Measurements from ENCODE around the gene SPARC. TPM values are rescaled to one million over a fixed set of nuclear protein-coding genes. Genes with fewer than 3 reads are reported as not detected.
A peak's percentile ranks its signal among the peaks of the same experiment; 100 is the strongest.
"Not testable (repeated sequence)": the region's sequence is repeated elsewhere in the genome, so short reads cannot be mapped to it uniquely, and the experiment has no call there.

Gene SPARC
- polyA plus RNA-seq, 1 donor (not counting 4 experiments of a cell fraction or from before 2014, with no cell fraction given) = 397 TPM

DNA sequence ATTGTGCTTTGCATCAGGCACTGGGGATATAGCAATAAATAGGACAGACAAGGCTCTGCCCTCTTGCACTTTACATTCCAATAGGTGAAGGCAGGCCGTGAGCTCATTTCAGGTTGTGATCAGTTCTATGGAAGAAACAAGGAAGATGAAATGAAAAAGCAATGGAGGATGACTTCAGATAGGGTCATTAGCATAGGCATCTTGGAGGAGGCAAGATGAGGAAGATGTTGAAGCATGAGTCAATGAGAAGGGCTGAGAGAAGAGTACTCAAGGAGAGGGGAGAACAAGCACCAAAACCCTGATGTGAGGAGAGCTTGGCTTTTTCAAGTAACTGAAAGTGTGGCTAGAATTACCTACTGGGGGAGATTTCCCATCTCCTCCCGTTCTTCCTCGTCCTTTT is 5.0 kb upstream of the SPARC start:
- no peaks in the 10 kb centered on the region for H3K9me1 ChIP-seq (ENCODE audit: control insufficient read depth, extremely low read depth, insufficient read depth, low read length)
- no peaks in the 10 kb centered on the region for H3K27me3 ChIP-seq (ENCODE audit: control insufficient read depth, extremely low read depth, insufficient read depth, low read length)
- no peaks in the 10 kb centered on the region for H3K9me3 ChIP-seq (ENCODE audit: control insufficient read depth, low read depth, low read length)
- peaks cover 2% of the 10 kb centered on the region for H3K79me2 ChIP-seq (ENCODE audit: control insufficient read depth, insufficient read depth, low read length)
- TF ChIP-seq CTCF (optimal IDR thresholded peaks at IDR 0.05 in 1 of 3, IDR thresholded peaks at IDR 0.05 in 1 of 3, conservative IDR thresholded peaks at IDR 0.05 in 1 of 3; ENCODE audit: extremely low read depth in 1 of 3, insufficient read depth in 2 of 3, low read length in 3 of 3) (no peak), EZH2 (IDR thresholded peaks at IDR 0.05; ENCODE audit: low read length) (no peak)
- H3K4me3 ChIP-seq (ENCODE audit: control insufficient read depth in 2 of 3, extremely low read depth in 1 of 3, insufficient read depth in 2 of 3, low read depth in 1 of 3, low read length in 3 of 3) = no peak overlapping the region
- H3K36me3 ChIP-seq (ENCODE audit: control insufficient read depth in 2 of 2, extremely low read depth in 1 of 2, insufficient read depth in 2 of 2, low read length in 2 of 2) = no peaks in the 10 kb centered on the region
- no peak overlapping the region for H3K27ac ChIP-seq (ENCODE audit: control insufficient read depth, insufficient read depth, low read length)
- no peak overlapping the region for H3K4me2 ChIP-seq (ENCODE audit: control insufficient read depth, extremely low read depth, insufficient read depth, low read depth, low read length)
- no peak for DNase-seq (ENCODE audit: low read depth, low spot score)
- peaks cover 14% of the 10 kb centered on the region for H3K4me1 ChIP-seq (ENCODE audit: control insufficient read depth, extremely low read depth, insufficient read depth, low read length)
- H3K9ac ChIP-seq (ENCODE audit: control insufficient read depth, extremely low read depth, insufficient read depth, low read length) = no peak overlapping the region
- dilution Hi-C loops (cut with MboI; ENCODE audit: extremely low pct_ligation_motif_present, low sequenced_read_pairs) = no loop called here
- peak; percentile 39 for FAIRE-seq
- H2AFZ ChIP-seq (ENCODE audit: control insufficient read depth, low read length) = no peak overlapping the region
- H4K20me1 ChIP-seq (ENCODE audit: control insufficient read depth, extremely low read depth, insufficient read depth, low read length) = no peaks in the 10 kb centered on the region

DNA sequence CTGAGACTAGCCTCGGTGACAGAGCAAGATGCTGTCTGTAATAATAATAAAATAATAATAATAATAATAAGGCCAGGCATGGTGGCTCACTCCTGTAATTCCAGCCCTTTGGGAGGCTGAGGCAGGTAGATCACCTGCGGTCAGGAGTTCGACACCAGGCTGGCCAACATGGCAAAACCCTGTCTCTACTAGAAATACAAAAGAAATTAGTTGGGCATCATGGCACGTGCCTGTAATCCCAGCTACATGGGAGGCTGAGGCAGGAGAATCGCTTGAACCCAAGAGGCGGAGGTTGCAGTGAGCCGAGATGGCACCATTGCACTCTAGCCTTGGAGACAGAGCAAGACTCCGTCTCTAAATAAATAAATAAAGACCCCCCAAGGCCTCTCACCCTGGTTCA is 2.9 kb upstream of the SPARC start:
- H3K9me1 ChIP-seq (ENCODE audit: control insufficient read depth, extremely low read depth, insufficient read depth, low read length); dilution Hi-C loops (cut with MboI; ENCODE audit: extremely low pct_ligation_motif_present, low sequenced_read_pairs); H2AFZ ChIP-seq (ENCODE audit: control insufficient read depth, low read length); H3K4me3 ChIP-seq (ENCODE audit: control insufficient read depth in 2 of 3, extremely low read depth in 1 of 3, insufficient read depth in 2 of 3, low read depth in 1 of 3, low read length in 3 of 3); H3K4me2 ChIP-seq (ENCODE audit: control insufficient read depth, extremely low read depth, insufficient read depth, low read depth, low read length); FAIRE-seq; DNase-seq (ENCODE audit: low read depth, low spot score); H3K9ac ChIP-seq (ENCODE audit: control insufficient read depth, extremely low read depth, insufficient read depth, low read length); H4K20me1 ChIP-seq (ENCODE audit: control insufficient read depth, extremely low read depth, insufficient read depth, low read length); H3K9me3 ChIP-seq (ENCODE audit: control insufficient read depth, low read depth, low read length); H3K27ac ChIP-seq (ENCODE audit: control insufficient read depth, insufficient read depth, low read length); H3K27me3 ChIP-seq (ENCODE audit: control insufficient read depth, extremely low read depth, insufficient read depth, low read length); H3K36me3 ChIP-seq (ENCODE audit: control insufficient read depth in 2 of 2, extremely low read depth in 1 of 2, insufficient read depth in 2 of 2, low read length in 2 of 2): not testable (repeated sequence)
- Histone ChIP-seq H3K79me2 (ENCODE audit: control insufficient read depth, insufficient read depth, low read length) (peaks cover 22% of the 10 kb centered on the region), H3K4me1 (ENCODE audit: control insufficient read depth, extremely low read depth, insufficient read depth, low read length) (peaks cover 14% of the 10 kb centered on the region)

DNA sequence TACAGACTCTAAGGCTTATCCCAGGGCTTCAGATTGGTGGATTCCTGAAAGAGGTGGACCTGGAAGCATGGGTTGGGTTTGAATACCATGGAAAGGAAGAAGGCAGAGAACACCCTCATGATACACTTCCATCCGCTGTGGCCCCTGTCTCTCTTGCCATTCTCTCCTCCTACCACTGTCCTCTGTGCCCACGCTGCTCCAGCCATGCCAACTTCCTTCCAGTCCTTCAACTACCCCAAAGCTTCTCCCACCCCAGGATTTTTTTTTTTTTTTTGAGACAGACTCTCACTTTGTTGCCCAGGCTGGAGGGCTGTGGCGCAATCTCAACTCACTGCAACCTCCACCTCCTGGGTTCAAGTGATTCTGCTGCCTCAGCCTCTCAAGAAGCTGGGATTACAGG is 1.7 kb upstream of the SPARC start:
- Histone ChIP-seq H3K4me1 (ENCODE audit: control insufficient read depth, extremely low read depth, insufficient read depth, low read length) (peaks cover 20% of the 10 kb centered on the region), H3K4me2 (ENCODE audit: control insufficient read depth, extremely low read depth, insufficient read depth, low read depth, low read length) (no peak overlapping the region), H3K36me3 (ENCODE audit: control insufficient read depth in 2 of 2, extremely low read depth in 1 of 2, insufficient read depth in 2 of 2, low read length in 2 of 2) (no peaks in the 10 kb centered on the region), H3K9me1 (ENCODE audit: control insufficient read depth, extremely low read depth, insufficient read depth, low read length) (no peaks in the 10 kb centered on the region), H3K27ac (ENCODE audit: control insufficient read depth, insufficient read depth, low read length) (no peak overlapping the region), H3K4me3 (ENCODE audit: control insufficient read depth in 2 of 3, extremely low read depth in 1 of 3, insufficient read depth in 2 of 3, low read depth in 1 of 3, low read length in 3 of 3) (no peak overlapping the region), H3K27me3 (ENCODE audit: control insufficient read depth, extremely low read depth, insufficient read depth, low read length) (no peaks in the 10 kb centered on the region), H3K9me3 (ENCODE audit: control insufficient read depth, low read depth, low read length) (no peaks in the 10 kb centered on the region), H2AFZ (ENCODE audit: control insufficient read depth, low read length) (no peak overlapping the region), H3K9ac (ENCODE audit: control insufficient read depth, extremely low read depth, insufficient read depth, low read length) (no peak overlapping the region), H4K20me1 (ENCODE audit: control insufficient read depth, extremely low read depth, insufficient read depth, low read length) (no peaks in the 10 kb centered on the region), H3K79me2 (ENCODE audit: control insufficient read depth, insufficient read depth, low read length) (peaks cover 27% of the 10 kb centered on the region)
- TF ChIP-seq EZH2 (IDR thresholded peaks at IDR 0.05; ENCODE audit: low read length) (no peak), CTCF (optimal IDR thresholded peaks at IDR 0.05 in 1 of 3, IDR thresholded peaks at IDR 0.05 in 1 of 3, conservative IDR thresholded peaks at IDR 0.05 in 1 of 3; ENCODE audit: extremely low read depth in 1 of 3, insufficient read depth in 2 of 3, low read length in 3 of 3) (no peak)
- DNase-seq (ENCODE audit: low read depth, low spot score) = no peak
- dilution Hi-C loops (cut with MboI; ENCODE audit: extremely low pct_ligation_motif_present, low sequenced_read_pairs) = no loop called here
- FAIRE-seq = no peak

All from keratinocyte (primary cell).